ENCODE results near the gene ZNF556. TPM values are rescaled to one million over a fixed set of nuclear protein-coding genes. Genes with fewer than 3 reads are reported as not detected.

Gene ZNF556
- total RNA-seq, 1 experiment from 2014 or later: not detected

- intact Hi-C loops (cut with micrococcal nuclease; ENCODE audit: unreplicated experiment) (no loop called here), in situ Hi-C loops (cut with HindIII; ENCODE audit: low pct_unique_long_range_greater_than_20kb, low sequenced_read_pairs) (no loop called here)
- no peak for TF ChIP-seq POLR2AphosphoS5 (IDR thresholded peaks at IDR 0.05; ENCODE audit: low read depth, low read length)
- no peak for TF ChIP-seq TCF7L2 (IDR thresholded peaks at IDR 0.05; ENCODE audit: low read depth, low read length)
- no peak for TF ChIP-seq CTCF (IDR thresholded peaks at IDR 0.05)
- TF ChIP-seq REST (IDR thresholded peaks at IDR 0.05; ENCODE audit: insufficient read depth in 1 of 2, low read depth in 2 of 2, low read length in 1 of 2): no peak
- TF ChIP-seq SIN3A (IDR thresholded peaks at IDR 0.05; ENCODE audit: borderline replicate concordance, insufficient read depth, low read depth, low read length): no peak
- no peak for DNase-seq (ENCODE audit: low read depth, low spot score)
- H3K27ac ChIP-seq (ENCODE audit: low read length): peak overlapping the region; percentile 39
- peak; percentile 49 for ATAC-seq
- H3K9me3 ChIP-seq (ENCODE audit: control insufficient read depth, insufficient read depth, low read depth, low read length): no peaks in the 10 kb centered on the region
- H3K36me3 ChIP-seq (ENCODE audit: control insufficient read depth, insufficient read depth, low read length): no peaks in the 10 kb centered on the region
- H3K27me3 ChIP-seq (ENCODE audit: control insufficient read depth, insufficient read depth, low read length): no peaks in the 10 kb centered on the region
- BruUV-seq (replicated peaks): no TSS peak
- ChIA-PET CTCF (no interaction called here), POLR2A (no interaction called here)
- H3K4me3 ChIP-seq (ENCODE audit: low read depth in 2 of 2, low read length in 2 of 2): peak overlapping the region; percentile 59 to 63
- no peaks in the 10 kb centered on the region for H3K4me1 ChIP-seq (ENCODE audit: control insufficient read depth, insufficient read depth, low read length)
Measured at GRCh38 chr19:2820112-2820702, 46.9 kb upstream of the ZNF556 start.

- no TSS peak for BruUV-seq (replicated peaks)
- ChIA-PET POLR2A (interaction anchor here (0.6 kb wide), 2 partner anchors 25 to 330 kb away, joined by 3 to 4 read pairs; no protein-coding TSS in a partner anchor), CTCF (interaction anchor here (0.6 to 1.1 kb wide), 2 partner anchors 18 to 50 kb away, joined by 3 read pairs; partner anchors contain the start of gene ZNF555)
- no peak overlapping the region for H3K4me3 ChIP-seq (ENCODE audit: low read depth in 2 of 2, low read length in 2 of 2)
- intact Hi-C loops (cut with micrococcal nuclease; ENCODE audit: unreplicated experiment): no loop called here
- H3K36me3 ChIP-seq (ENCODE audit: control insufficient read depth, insufficient read depth, low read length): no peaks in the 10 kb centered on the region
- no peak for DNase-seq (ENCODE audit: low read depth, low spot score)
- no peaks in the 10 kb centered on the region; the same call in 1 of the 2 replicates for H3K9me3 ChIP-seq (ENCODE audit: control insufficient read depth, insufficient read depth, low read depth, low read length)
- no peak overlapping the region for H3K27ac ChIP-seq (ENCODE audit: low read length)
- TF ChIP-seq TCF7L2 (IDR thresholded peaks at IDR 0.05; ENCODE audit: low read depth, low read length): no peak
- in situ Hi-C loops (cut with HindIII; ENCODE audit: low pct_unique_long_range_greater_than_20kb, low sequenced_read_pairs): no loop called here
- no peak for ATAC-seq
- H3K27me3 ChIP-seq (ENCODE audit: control insufficient read depth, insufficient read depth, low read length): no peaks in the 10 kb centered on the region
- H3K4me1 ChIP-seq (ENCODE audit: control insufficient read depth, insufficient read depth, low read length): no peaks in the 10 kb centered on the region
Measured at GRCh38 chr19:2822846-2823245, 44.3 kb upstream of the ZNF556 start.

GRCh38 chr19:2823646-2824045 lies 43.5 kb upstream of the ZNF556 start:
- BruUV-seq (replicated peaks): no TSS peak
- Histone ChIP-seq H3K4me1 (ENCODE audit: control insufficient read depth, insufficient read depth, low read length) (no peaks in the 10 kb centered on the region), H3K27me3 (ENCODE audit: control insufficient read depth, insufficient read depth, low read length) (no peaks in the 10 kb centered on the region), H3K36me3 (ENCODE audit: control insufficient read depth, insufficient read depth, low read length) (no peaks in the 10 kb centered on the region), H3K9me3 (ENCODE audit: control insufficient read depth, insufficient read depth, low read depth, low read length) (no peaks in the 10 kb centered on the region; the same call in 1 of the 2 replicates), H3K27ac (ENCODE audit: low read length) (no peak overlapping the region), H3K4me3 (ENCODE audit: low read depth in 2 of 2, low read length in 2 of 2) (no peak overlapping the region)
- TF ChIP-seq TCF7L2 (IDR thresholded peaks at IDR 0.05; ENCODE audit: low read depth, low read length) (no peak), POLR2AphosphoS5 (IDR thresholded peaks at IDR 0.05; ENCODE audit: low read depth, low read length) (no peak), CTCF (IDR thresholded peaks at IDR 0.05) (no peak), SIN3A (IDR thresholded peaks at IDR 0.05; ENCODE audit: borderline replicate concordance, insufficient read depth, low read depth, low read length) (no peak)
- CTCF ChIA-PET: interaction anchor here (1.1 kb wide), 2 partner anchors 37 to 49 kb away, joined by 3 read pairs; no protein-coding TSS in a partner anchor
- in situ Hi-C loops (cut with HindIII; ENCODE audit: low pct_unique_long_range_greater_than_20kb, low sequenced_read_pairs): no loop called here
- DNase-seq (ENCODE audit: low read depth, low spot score): no peak
- no peak for ATAC-seq
- intact Hi-C loops (cut with micrococcal nuclease; ENCODE audit: unreplicated experiment): no loop called here
- POLR2A ChIA-PET: no interaction called here

Data from Panc1 (cell line).